Neural cell (in vitro differentiated cells): ENCODE results near the gene LGALS8.

ENCODE experiments used
- CTCF ChIP-seq: fragments of 450-650 bp; IDR thresholded peaks from 2 replicates; pipeline ENCODE4 v1.5.1; 2014; ENCODE audit warnings: antibody characterized with exemption, mild to moderate bottlenecking, moderate library complexity; ENCODE audit not compliant: poor library complexity, severe bottlenecking
- EP300 ChIP-seq: fragments of 450-650 bp; conservative IDR thresholded peaks from 2 replicates; pipeline ENCODE4 v1.6.1; 2014; ENCODE audit warnings: antibody characterized with exemption, mild to moderate bottlenecking, moderate library complexity; ENCODE audit not compliant: poor library complexity, severe bottlenecking
- EZH2 ChIP-seq: fragments of 200-600, 300-800 bp; shearing (Covaris generic), sonication (generic); IDR thresholded peaks from 2 replicates; pipeline ENCODE4 v1.6.1; 2014; ENCODE audit warnings: antibody characterized with exemption, low read length, borderline replicate concordance, mild to moderate bottlenecking; ENCODE audit not compliant: insufficient read depth, poor library complexity, severe bottlenecking
- MXI1 ChIP-seq: fragments of 450-650 bp; conservative IDR thresholded peaks from 2 replicates; pipeline ENCODE4 v1.6.1; 2014; ENCODE audit warnings: antibody characterized with exemption, mild to moderate bottlenecking; ENCODE audit not compliant: poor library complexity, severe bottlenecking
- POLR2AphosphoS5 ChIP-seq: IDR thresholded peaks from 2 replicates; pipeline ENCODE4 v1.6.1; 2012
- RAD21 ChIP-seq: fragments of 450-650 bp; conservative IDR thresholded peaks from 2 replicates; pipeline ENCODE4 v1.6.1; 2014; ENCODE audit warnings: antibody characterized with exemption, mild to moderate bottlenecking, moderate library complexity
- REST ChIP-seq: IDR thresholded peaks from 2 replicates; pipeline ENCODE4 v1.6.1; 2012; ENCODE audit warnings: borderline replicate concordance
- SMC3 ChIP-seq: fragments of 450-650 bp; conservative IDR thresholded peaks from 2 replicates; pipeline ENCODE4 v1.6.1; 2014; ENCODE audit warnings: antibody characterized with exemption, mild to moderate bottlenecking, moderate library complexity; ENCODE audit not compliant: poor library complexity
- TAF1 ChIP-seq: IDR thresholded peaks from 2 replicates; pipeline ENCODE4 v1.6.1; 2012; ENCODE audit warnings: low read depth

- no peak for TF ChIP-seq CTCF
- TF ChIP-seq EZH2: no peak
- no peak for TF ChIP-seq EP300
- TF ChIP-seq MXI1: no peak
- TF ChIP-seq POLR2AphosphoS5: no peak
- no peak for TF ChIP-seq SMC3
- TF ChIP-seq TAF1: no peak
- TF ChIP-seq RAD21: no peak
- TF ChIP-seq REST: no peak
Observed at GRCh38 chr1:236502972-236503639, 20.7 kb upstream of the LGALS8 start.
